ENCODE measurements around the gene DEUP1.

- TF ChIP-seq CTCF (conservative IDR thresholded peaks at IDR 0.05 in 1 of 2, IDR thresholded peaks at IDR 0.05 in 1 of 2; ENCODE audit: low read depth in 1 of 2, low read length in 2 of 2), result no peak
- no peak for TF ChIP-seq EZH2 (IDR thresholded peaks at IDR 0.05; ENCODE audit: low read length, missing control alignments)
Observed at GRCh38 chr11:93348930-93349329, 18.4 kb downstream of the DEUP1 start.
